Measurements from ENCODE around the gene FAF1.
"Not testable (repeated sequence)": the region's sequence is repeated elsewhere in the genome, so short reads cannot be mapped to it uniquely, and the experiment has no call there.

The FAF1 gene

GRCh38 chr1:50959913-50960844 lies at the start of gene FAF1:
TSS of gene FAF1 (minus strand) at chr1:50960267. CDS start at chr1:50959811, 456 bp downstream.
- peak; percentile 66 to 97 (median 92) for DNase-seq

GRCh38 chr1:51009381-51009780 lies 49.3 kb upstream of the FAF1 start:
- no peak for DNase-seq

GRCh38 chr1:51005549-51005948 lies 45.5 kb upstream of the FAF1 start:
- DNase-seq: not testable (repeated sequence)

- no peak for DNase-seq
Measured at GRCh38 chr1:51002516-51002915, 42.4 kb upstream of the FAF1 start.

- DNase-seq: no peak
Measured at GRCh38 chr1:51000651-51001050, 40.6 kb upstream of the FAF1 start.

GRCh38 chr1:51000160-51000559 lies 40.1 kb upstream of the FAF1 start:
- no peak for DNase-seq

- not testable (repeated sequence) for DNase-seq
Measured at GRCh38 chr1:50999375-50999774, 39.3 kb upstream of the FAF1 start.

GRCh38 chr1:50996083-50996482 lies 36.0 kb upstream of the FAF1 start:
- DNase-seq: no peak

GRCh38 chr1:50995651-50996050 lies 35.6 kb upstream of the FAF1 start:
- DNase-seq: no peak

- no peak for DNase-seq
Measured at GRCh38 chr1:50994997-50995396, 34.9 kb upstream of the FAF1 start.

- no peak for DNase-seq
Measured at GRCh38 chr1:50993645-50994044, 33.6 kb upstream of the FAF1 start.

GRCh38 chr1:50992532-50993318 lies 32.7 kb upstream of the FAF1 start:
- DNase-seq: no peak

GRCh38 chr1:50989694-50990093 lies 29.6 kb upstream of the FAF1 start:
- no peak for DNase-seq

GRCh38 chr1:50986653-50987052 lies 26.6 kb upstream of the FAF1 start:
- DNase-seq: no peak

GRCh38 chr1:50985094-50985493 lies 25.0 kb upstream of the FAF1 start:
- no peak for DNase-seq

- no peak for DNase-seq
Measured at GRCh38 chr1:50983219-50983802, 23.2 kb upstream of the FAF1 start.

GRCh38 chr1:50982611-50983010 lies 22.5 kb upstream of the FAF1 start:
- DNase-seq: no peak

GRCh38 chr1:50981741-50982140 lies 21.7 kb upstream of the FAF1 start:
- DNase-seq: peak in 1 of 56 donors; percentile 10

GRCh38 chr1:50980505-50980904 lies 20.4 kb upstream of the FAF1 start:
- DNase-seq: no peak

GRCh38 chr1:50979937-50980336 lies 19.9 kb upstream of the FAF1 start:
- DNase-seq: no peak

GRCh38 chr1:50978852-50979781 lies 19.1 kb upstream of the FAF1 start:
- peak in 6 of 56 donors; percentile 1 to 19 (median 10) for DNase-seq
